IMR-90 (cell line): ENCODE measurements around the gene XAB2. TPM values are rescaled to one million over a fixed set of nuclear protein-coding genes. Genes with fewer than 3 reads are reported as not detected.
A peak's percentile ranks its signal among the peaks of the same experiment; 100 is the strongest.

ENCODE experiments used
- ATAC-seq: fragments of 200-7000 bp; cut with Tn5 transposase; 2 replicates; pipeline ENCODE4 v1.9.1; 2020; ENCODE audit warnings: low read depth, mild to moderate bottlenecking, moderate library complexity
- BruUV-seq: library from RNA; stranded (reverse); fragments of 400-500 nt; replicated peaks from 2 replicates; lab custom pipeline; 2021; lab: Mats Ljungman, UMichigan
- CTCF ChIA-PET: fragments of 300-600 bp; formaldehyde crosslinking; extraction: SDS; loops from one replicate; lab custom pipeline; 2021; ENCODE audit warnings: antibody characterized with exemption; lab: Yijun Ruan, JAX
- POLR2A ChIA-PET: fragments of 300-600 bp; sonication (Branson Sonifier 250); formaldehyde crosslinking; loops from one replicate; lab custom pipeline; 2022; ENCODE audit warnings: antibody characterized with exemption; ENCODE audit not compliant: unreplicated experiment; lab: Charles Lee
- DNase-seq: peaks from one replicate; pipeline ENCODE4 v3.0.0; 2013
- H2AFZ ChIP-seq: replicated peaks from 2 replicates; pipeline ENCODE3; 2013; ENCODE audit warnings: low read length, mild to moderate bottlenecking; ENCODE audit not compliant: poor library complexity
- H2AK5ac ChIP-seq: 2 replicates; pipeline ENCODE4 v1.6.1; 2013; ENCODE audit warnings: low read depth, low read length, inconsistent platforms
- H2AK9ac ChIP-seq: replicated peaks from 2 replicates; pipeline ENCODE3; 2013; ENCODE audit warnings: mild to moderate bottlenecking, low read depth, low read length, moderate library complexity; ENCODE audit not compliant: poor library complexity
- H2BK120ac ChIP-seq: 2 replicates; pipeline ENCODE4 v1.6.1; 2013; ENCODE audit warnings: low read depth, low read length, inconsistent platforms
- H2BK15ac ChIP-seq: 3 replicates; pipeline ENCODE4 v1.6.1; 2013; ENCODE audit warnings: low read depth, low read length, inconsistent platforms
- H2BK20ac ChIP-seq: 2 replicates; pipeline ENCODE4 v1.6.1; 2013; ENCODE audit warnings: low read depth, mild to moderate bottlenecking, inconsistent platforms, low read length, moderate library complexity
- H2BK5ac ChIP-seq: 2 replicates; pipeline ENCODE4 v1.6.1; 2013; ENCODE audit warnings: mild to moderate bottlenecking, low read depth, low read length, inconsistent platforms; ENCODE audit not compliant: poor library complexity, severe bottlenecking
- H3K14ac ChIP-seq: replicated peaks from 2 replicates; pipeline ENCODE4 v1.6.1; 2013; ENCODE audit warnings: low read depth, low read length, inconsistent platforms
- H3K18ac ChIP-seq: 2 replicates; pipeline ENCODE4 v1.6.1; 2013; ENCODE audit warnings: low read depth, low read length, control low read depth
- H3K23ac ChIP-seq: 2 replicates; pipeline ENCODE4 v1.6.1; 2013; ENCODE audit warnings: low read depth, low read length, inconsistent platforms
- H3K27ac ChIP-seq: 2 replicates; pipeline ENCODE4 v1.5.1; 2013; ENCODE audit warnings: mild to moderate bottlenecking, control low read depth, low read length; ENCODE audit not compliant: insufficient read depth
- H3K27me3 ChIP-seq: 2 replicates; pipeline ENCODE4 v1.6.1; 2013; ENCODE audit warnings: low read length; ENCODE audit not compliant: control insufficient read depth, insufficient read depth
- H3K36me3 ChIP-seq: 2 replicates; pipeline ENCODE4 v1.6.1; 2013; ENCODE audit warnings: low read length, mixed read lengths; ENCODE audit not compliant: control insufficient read depth, insufficient read depth
- H3K4ac ChIP-seq: 2 replicates; pipeline ENCODE4 v1.6.1; 2013; ENCODE audit warnings: low read depth, low read length, inconsistent platforms
- H3K4me1 ChIP-seq: 2 replicates; pipeline ENCODE4 v1.6.1; 2013; ENCODE audit warnings: low read length, mixed read lengths; ENCODE audit not compliant: control insufficient read depth, insufficient read depth
- H3K4me2 ChIP-seq: 2 replicates; pipeline ENCODE4 v1.6.1; 2013; ENCODE audit warnings: low read depth, mild to moderate bottlenecking, control low read depth, low read length, moderate library complexity
- H3K4me3 ChIP-seq: 2 replicates; pipeline ENCODE4 v1.5.1; 2013; ENCODE audit warnings: low read depth, mild to moderate bottlenecking, control low read depth, low read length, moderate library complexity; ENCODE audit not compliant: insufficient read depth
- H3K56ac ChIP-seq: 2 replicates; pipeline ENCODE4 v1.6.1; 2013; ENCODE audit warnings: low read length, inconsistent platforms; ENCODE audit not compliant: insufficient read depth; ENCODE audit errors: extremely low read depth
- H3K79me1 ChIP-seq, 2 experiments: 2 replicates each; pipeline ENCODE4 v1.6.1; 2013; ENCODE audit warnings: low read length in 2 of 2, inconsistent platforms in 1 of 2, low read depth in 1 of 2
- H3K9ac ChIP-seq: 2 replicates; pipeline ENCODE4 v1.6.1; 2013; ENCODE audit warnings: low read depth, low read length, control low read depth
- H3K9me1 ChIP-seq: 2 replicates; pipeline ENCODE4 v1.6.1; 2013; ENCODE audit warnings: low read length, inconsistent platforms; ENCODE audit not compliant: insufficient read depth
- H3K9me3 ChIP-seq: 2 replicates; pipeline ENCODE4 v1.6.1; 2013; ENCODE audit warnings: low read length; ENCODE audit not compliant: control insufficient read depth, insufficient read depth
- H4K20me1 ChIP-seq: 2 replicates; pipeline ENCODE4 v1.6.1; 2013; ENCODE audit warnings: low read length, inconsistent platforms; ENCODE audit not compliant: insufficient read depth
- H4K5ac ChIP-seq: 2 replicates; pipeline ENCODE4 v1.6.1; 2013; ENCODE audit warnings: mild to moderate bottlenecking, low read depth, low read length, control low read depth
- H4K8ac ChIP-seq, 2 experiments: 2 replicates each; pipeline ENCODE4 v1.6.1; 2013; ENCODE audit warnings: low read depth in 2 of 2, low read length in 2 of 2, control low read depth in 1 of 2, inconsistent platforms in 1 of 2
- H4K91ac ChIP-seq: 2 replicates; pipeline ENCODE4 v1.6.1; 2013; ENCODE audit warnings: low read depth, low read length, inconsistent platforms; ENCODE audit not compliant: insufficient read depth
- CEBPB ChIP-seq: IDR thresholded peaks from 2 replicates; pipeline ENCODE4 v1.6.1; 2012; ENCODE audit warnings: low read depth, low read length, improper control_type of control experiment
- WGBS, 2 experiments: methylation state at CpG; one replicate each; pipeline versions ENCODE4 v1.1.5 to v1.1.7; 2013; ENCODE audit warnings: missing lambda C conversion rate in 2 of 2; ENCODE audit not compliant: insufficient read length in 1 of 2; ENCODE audit errors: extremely low coverage in 2 of 2; 5-methylcytosine and 5-hydroxymethylcytosine counted together
- dilution Hi-C: fragments of 300-500 bp; cut with HindIII; formaldehyde crosslinking; loops from one replicate; pipeline ENCODE4 v1.14.3; 2018; ENCODE audit warnings: low sequenced_read_pairs; ENCODE audit not compliant: unreplicated experiment
- in situ Hi-C: fragments of 300-500 bp; cut with MboI; formaldehyde crosslinking; loops from 3 replicates; pipeline ENCODE4 v1.14.3; 2019; ENCODE audit warnings: low sequenced_read_pairs, inconsistent platforms, mixed read lengths
- intact Hi-C: fragments of 100-400 bp; cut with micrococcal nuclease; formaldehyde crosslinking; loops from 2 replicates; pipeline ENCODE4 v1.10.0; 2022
- polyA plus RNA-seq, 3 experiments: library from polyadenylated mRNA; depleted of rRNA; stranded (reverse); fragments of >200 nt; gene quantifications; 2 replicates each; pipeline ENCODE4 v1.2.3, GENCODE V29; 2012; ENCODE audit warnings: low replicate concordance in 1 of 3
- total RNA-seq: library from RNA; depleted of rRNA; stranded (reverse); fragments of >200 nt; gene quantifications from 2 replicates; pipeline ENCODE4 v1.2.3, GENCODE V29; 2012

Gene XAB2
- total and polyA plus RNA-seq, 2 of the 4 experiments (the other 2 are of a cell fraction): 29.9 to 34.4 TPM

DNA sequence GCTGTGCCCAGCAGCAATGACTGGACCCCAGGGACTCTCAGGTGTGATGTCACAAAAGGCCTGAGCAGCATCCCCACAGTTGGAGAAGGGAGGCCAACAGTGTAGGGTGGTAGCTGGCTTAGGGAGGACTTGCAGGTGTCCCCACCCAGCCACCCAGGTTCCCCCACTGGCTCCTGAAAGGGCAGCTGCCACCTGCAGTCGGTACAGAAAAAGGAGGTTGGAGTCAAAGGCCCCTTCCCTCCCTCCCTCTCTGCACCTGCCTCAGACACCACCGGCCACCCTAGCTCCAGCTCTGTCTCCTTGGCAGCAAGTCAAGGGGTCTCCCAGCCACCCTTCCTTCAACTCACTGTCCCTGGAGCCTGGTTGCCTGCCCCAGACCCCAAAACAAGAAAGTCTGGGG, 4.4 kb upstream of the XAB2 start, which contains the start of gene PCP2:
TSS of gene PCP2 (minus strand) at position 22 of the 400 bp plus-strand sequence. CDS start 262 bp downstream, outside the sequence.
- Histone ChIP-seq H3K18ac (no peak within 1 kb of the TSS), H3K56ac (no peak within 1 kb of the TSS), H2AK9ac (peak within 1 kb of the TSS; percentile 19), H3K4ac (no peak within 1 kb of the TSS), H2BK15ac (no peak within 1 kb of the TSS), H3K14ac (no peak within 1 kb of the TSS), H3K4me1 (peaks cover 3% of the 10 kb centered on the region; the same call in 1 of the 2 replicates), H2BK5ac (no peak within 1 kb of the TSS), H3K36me3 (peaks cover 4% of the 10 kb centered on the region; the same call in 1 of the 2 replicates), H3K23ac (no peak within 1 kb of the TSS), H2BK20ac (no peak within 1 kb of the TSS), H4K5ac (no peak within 1 kb of the TSS), H3K27me3 (peaks cover 14% of the 10 kb centered on the region; the same call in 1 of the 2 replicates), H4K20me1 (no peaks in the 10 kb centered on the region), H3K4me3 (no peak within 1 kb of the TSS), H2BK120ac (no peak within 1 kb of the TSS), H4K8ac (no peak within 1 kb of the TSS), H3K9me3 (no peaks in the 10 kb centered on the region), H3K9ac (no peak within 1 kb of the TSS), H3K27ac (no peak within 1 kb of the TSS), H3K9me1 (peaks cover 4% of the 10 kb centered on the region; the same call in 1 of the 2 replicates), H2AFZ (no peak within 1 kb of the TSS), H3K4me2 (no peak within 1 kb of the TSS), H2AK5ac (no peak within 1 kb of the TSS), H4K91ac (no peak within 1 kb of the TSS), H3K79me1 (peaks cover 0 to 21% of the 10 kb centered on the region in 2 experiments; a peak in 3 of 4 replicates)
- BruUV-seq: no TSS peak
- POLR2A ChIA-PET: no interaction called here
- no peak for DNase-seq
- intact Hi-C loops (no loop called here), dilution Hi-C loops (no loop called here), in situ Hi-C loops (no loop called here)
- WGBS, 2 experiments: no CpG with 5 or more reads among the region's 2 CpGs
- CTCF ChIA-PET: no interaction called here
- TF ChIP-seq CEBPB: no peak
- ATAC-seq: no peak
